ENCODE measurements around the gene CARS2.
"Not testable (repeated sequence)": the region's sequence is repeated elsewhere in the genome, so short reads cannot be mapped to it uniquely, and the experiment has no call there.

CARS2 gene

GRCh38 chr13:110634558-110634957 lies 71.4 kb downstream of the CARS2 start:
- Mint-ChIP-seq H3K27ac (ENCODE audit: low read depth) (no peak overlapping the region), H3K27me3 (no peaks in the 10 kb centered on the region), H3K4me1 (peaks cover 15% of the 10 kb centered on the region), H3K4me3 (no peak overlapping the region), H3K36me3 (ENCODE audit: insufficient read depth) (peaks cover 18% of the 10 kb centered on the region), H3K9me3 (no peaks in the 10 kb centered on the region)
- ATAC-seq (replicated peaks; ENCODE audit: extremely low read depth, poor library complexity, severe bottlenecking) (no peak), DNase-seq (ENCODE audit: low spot score in 2 of 2) (no peak)

- H3K36me3 Mint-ChIP-seq (ENCODE audit: insufficient read depth), result peaks cover 16% of the 10 kb centered on the region
- H3K27me3 Mint-ChIP-seq, result no peaks in the 10 kb centered on the region
- H3K4me1 Mint-ChIP-seq, result peaks cover 20% of the 10 kb centered on the region
- DNase-seq (ENCODE audit: low spot score in 2 of 2), result no peak
- H3K4me3 Mint-ChIP-seq, result no peak overlapping the region
- no peak overlapping the region for H3K27ac Mint-ChIP-seq (ENCODE audit: low read depth)
- no peak for ATAC-seq (replicated peaks; ENCODE audit: extremely low read depth, poor library complexity, severe bottlenecking)
- H3K9me3 Mint-ChIP-seq, result no peaks in the 10 kb centered on the region
These were observed 72.1 kb downstream of the CARS2 start for GRCh38 chr13:110633776-110634175.

GRCh38 chr13:110632255-110632654 lies 73.7 kb downstream of the CARS2 start:
- not testable (repeated sequence) for DNase-seq (ENCODE audit: low spot score in 2 of 2); H3K27ac Mint-ChIP-seq (ENCODE audit: low read depth); H3K27me3 Mint-ChIP-seq; H3K9me3 Mint-ChIP-seq; H3K4me3 Mint-ChIP-seq; ATAC-seq (replicated peaks; ENCODE audit: extremely low read depth, poor library complexity, severe bottlenecking)
- peaks cover 33% of the 10 kb centered on the region for H3K4me1 Mint-ChIP-seq
- peaks cover 17% of the 10 kb centered on the region for H3K36me3 Mint-ChIP-seq (ENCODE audit: insufficient read depth)

GRCh38 chr13:110630566-110631119 lies 75.3 kb downstream of the CARS2 start:
- Mint-ChIP-seq H3K27me3 (no peaks in the 10 kb centered on the region), H3K4me3 (no peak overlapping the region), H3K9me3 (no peaks in the 10 kb centered on the region), H3K36me3 (ENCODE audit: insufficient read depth) (peaks cover 16% of the 10 kb centered on the region), H3K27ac (ENCODE audit: low read depth) (peak overlapping the region; percentile 72), H3K4me1 (peaks cover 49% of the 10 kb centered on the region)
- ATAC-seq (replicated peaks; ENCODE audit: extremely low read depth, poor library complexity, severe bottlenecking), result no peak
- DNase-seq (ENCODE audit: low spot score in 2 of 2), result no peak

- peak; percentile 65 for ATAC-seq (replicated peaks; ENCODE audit: extremely low read depth, poor library complexity, severe bottlenecking)
- peak overlapping the region; percentile 72 for H3K27ac Mint-ChIP-seq (ENCODE audit: low read depth)
These were observed 76.2 kb downstream of the CARS2 start for GRCh38 chr13:110629735-110630134.

GRCh38 chr13:110628952-110629701 lies 76.8 kb downstream of the CARS2 start:
- no peaks in the 10 kb centered on the region for H3K27me3 Mint-ChIP-seq
- ATAC-seq (replicated peaks; ENCODE audit: extremely low read depth, poor library complexity, severe bottlenecking) (no peak), DNase-seq (ENCODE audit: low spot score in 2 of 2) (no peak)
- H3K4me1 Mint-ChIP-seq, result peaks cover 52% of the 10 kb centered on the region
- H3K36me3 Mint-ChIP-seq (ENCODE audit: insufficient read depth), result peaks cover 15% of the 10 kb centered on the region
- H3K9me3 Mint-ChIP-seq, result no peaks in the 10 kb centered on the region
- peak overlapping the region; percentile 72 for H3K27ac Mint-ChIP-seq (ENCODE audit: low read depth)
- no peak overlapping the region for H3K4me3 Mint-ChIP-seq

More at GRCh38 chr13:110629735-110630134, 76.2 kb downstream of the CARS2 start:
- H3K27me3 Mint-ChIP-seq, result no peaks in the 10 kb centered on the region
- no peak for DNase-seq (ENCODE audit: low spot score in 2 of 2)
- peaks cover 52% of the 10 kb centered on the region for H3K4me1 Mint-ChIP-seq
- H3K4me3 Mint-ChIP-seq, result no peak overlapping the region
- no peaks in the 10 kb centered on the region for H3K9me3 Mint-ChIP-seq
- H3K36me3 Mint-ChIP-seq (ENCODE audit: insufficient read depth), result peaks cover 16% of the 10 kb centered on the region

GRCh38 chr13:110628477-110628793 lies 77.5 kb downstream of the CARS2 start:
- H3K27ac Mint-ChIP-seq (ENCODE audit: low read depth), result peak overlapping the region; percentile 0
- no peaks in the 10 kb centered on the region for H3K9me3 Mint-ChIP-seq
- H3K4me3 Mint-ChIP-seq, result no peak overlapping the region
- DNase-seq (ENCODE audit: low spot score in 2 of 2), result no peak
- peaks cover 52% of the 10 kb centered on the region for H3K4me1 Mint-ChIP-seq
- no peak for ATAC-seq (replicated peaks; ENCODE audit: extremely low read depth, poor library complexity, severe bottlenecking)
- no peaks in the 10 kb centered on the region for H3K27me3 Mint-ChIP-seq
- peaks cover 13% of the 10 kb centered on the region for H3K36me3 Mint-ChIP-seq (ENCODE audit: insufficient read depth)

- no peak overlapping the region for H3K4me3 Mint-ChIP-seq
- ATAC-seq (replicated peaks; ENCODE audit: extremely low read depth, poor library complexity, severe bottlenecking) (no peak), DNase-seq (ENCODE audit: low spot score in 2 of 2) (no peak)
- peaks cover 16% of the 10 kb centered on the region for H3K36me3 Mint-ChIP-seq (ENCODE audit: insufficient read depth)
- H3K9me3 Mint-ChIP-seq, result no peaks in the 10 kb centered on the region
- no peaks in the 10 kb centered on the region for H3K27me3 Mint-ChIP-seq
- H3K27ac Mint-ChIP-seq (ENCODE audit: low read depth), result peak overlapping the region; percentile 0
- peaks cover 52% of the 10 kb centered on the region for H3K4me1 Mint-ChIP-seq
These were observed 78.0 kb downstream of the CARS2 start for GRCh38 chr13:110627761-110628476.

- peaks cover 58% of the 10 kb centered on the region for H3K4me1 Mint-ChIP-seq
- peaks cover 20% of the 10 kb centered on the region for H3K36me3 Mint-ChIP-seq (ENCODE audit: insufficient read depth)
- ATAC-seq (replicated peaks; ENCODE audit: extremely low read depth, poor library complexity, severe bottlenecking), result no peak
- peak overlapping the region; percentile 0 for H3K27ac Mint-ChIP-seq (ENCODE audit: low read depth)
- H3K4me3 Mint-ChIP-seq, result no peak overlapping the region
- DNase-seq (ENCODE audit: low spot score in 2 of 2), result no peak
- no peaks in the 10 kb centered on the region for H3K9me3 Mint-ChIP-seq
- H3K27me3 Mint-ChIP-seq, result no peaks in the 10 kb centered on the region
These were observed 78.6 kb downstream of the CARS2 start for GRCh38 chr13:110627351-110627750.

GRCh38 chr13:110626521-110626920 lies 79.4 kb downstream of the CARS2 start:
- H3K4me1 Mint-ChIP-seq, result peaks cover 64% of the 10 kb centered on the region
- no peaks in the 10 kb centered on the region for H3K27me3 Mint-ChIP-seq
- H3K36me3 Mint-ChIP-seq (ENCODE audit: insufficient read depth), result peaks cover 22% of the 10 kb centered on the region
- ATAC-seq (replicated peaks; ENCODE audit: extremely low read depth, poor library complexity, severe bottlenecking) (no peak), DNase-seq (ENCODE audit: low spot score in 2 of 2) (no peak)
- peak overlapping the region; percentile 75 for H3K27ac Mint-ChIP-seq (ENCODE audit: low read depth)
- H3K9me3 Mint-ChIP-seq, result no peaks in the 10 kb centered on the region
- no peak overlapping the region for H3K4me3 Mint-ChIP-seq

- Mint-ChIP-seq H3K4me1 (peaks cover 62% of the 10 kb centered on the region), H3K27me3 (no peaks in the 10 kb centered on the region), H3K9me3 (no peaks in the 10 kb centered on the region), H3K36me3 (ENCODE audit: insufficient read depth) (peaks cover 22% of the 10 kb centered on the region), H3K4me3 (no peak overlapping the region), H3K27ac (ENCODE audit: low read depth) (peak overlapping the region; percentile 75)
- no peak for DNase-seq (ENCODE audit: low spot score in 2 of 2)
- no peak for ATAC-seq (replicated peaks; ENCODE audit: extremely low read depth, poor library complexity, severe bottlenecking)
These were observed 80.1 kb downstream of the CARS2 start for GRCh38 chr13:110625771-110626321.

GRCh38 chr13:110624766-110625756 lies 80.9 kb downstream of the CARS2 start:
- no peaks in the 10 kb centered on the region for H3K27me3 Mint-ChIP-seq
- DNase-seq (ENCODE audit: low spot score in 2 of 2) (no peak), ATAC-seq (replicated peaks; ENCODE audit: extremely low read depth, poor library complexity, severe bottlenecking) (no peak)
- peak overlapping the region; percentile 75 for H3K27ac Mint-ChIP-seq (ENCODE audit: low read depth)
- peaks cover 22% of the 10 kb centered on the region for H3K36me3 Mint-ChIP-seq (ENCODE audit: insufficient read depth)
- peaks cover 57% of the 10 kb centered on the region for H3K4me1 Mint-ChIP-seq
- no peaks in the 10 kb centered on the region for H3K9me3 Mint-ChIP-seq
- no peak overlapping the region for H3K4me3 Mint-ChIP-seq
